ENCODE results near the gene ASGR2.
A peak's percentile ranks its signal among the peaks of the same experiment; 100 is the strongest.
"Not testable (repeated sequence)": the region's sequence is repeated elsewhere in the genome, so short reads cannot be mapped to it uniquely, and the experiment has no call there.

Gene ASGR2

GRCh38 chr17:7114241-7114874, at the start of gene ASGR2:
ASGR2 (minus strand) TSS chr17:7114822; CDS start chr17:7114240, 582 bp downstream.
- no peak for DNase-seq

DNA sequence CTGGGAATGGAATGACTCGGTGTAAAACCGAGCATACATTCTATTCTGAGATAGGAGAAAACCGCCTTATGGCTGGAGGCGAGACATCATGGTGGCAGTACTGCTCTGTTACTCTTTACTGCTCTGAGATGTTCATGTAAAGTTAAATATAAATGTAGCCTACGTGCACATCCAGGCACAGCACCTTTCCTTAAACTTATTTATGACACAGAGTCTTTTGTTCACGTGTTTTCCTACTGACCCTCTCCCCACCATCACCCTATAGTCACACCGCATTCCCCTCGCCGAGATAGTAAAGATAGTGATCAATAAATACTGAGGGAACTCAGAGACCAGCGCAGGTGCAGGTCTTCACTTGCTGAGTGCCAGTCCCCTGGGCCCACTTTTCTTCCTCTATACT, 44.9 kb upstream of the ASGR2 start:
- DNase-seq, result not testable (repeated sequence)

GRCh38 chr17:7158424-7158823, 43.8 kb upstream of the ASGR2 start:
- not testable (repeated sequence) for DNase-seq

- no peak for DNase-seq
Observed at GRCh38 chr17:7156342-7156940, 41.8 kb upstream of the ASGR2 start.

DNA sequence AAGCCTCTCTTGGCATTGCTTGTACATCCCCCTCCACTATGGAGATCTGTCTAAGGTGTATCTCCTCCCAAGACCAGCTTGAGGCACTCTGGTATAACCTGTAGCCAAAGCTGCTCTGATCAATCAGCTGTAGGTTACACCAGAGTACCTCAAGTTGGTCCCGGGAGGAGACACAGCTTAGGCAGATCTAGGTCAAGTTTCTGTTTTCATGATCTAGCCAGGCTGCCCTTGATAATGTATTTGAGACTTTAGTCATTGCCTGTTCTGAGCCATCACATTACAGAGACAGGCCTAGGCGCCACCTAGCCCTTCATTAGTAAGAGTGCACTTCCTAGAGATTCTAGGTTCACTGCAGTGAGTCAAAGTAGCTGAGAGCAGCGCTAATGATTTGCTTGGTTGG, 33.1 kb upstream of the ASGR2 start:
- DNase-seq, result no peak

DNA sequence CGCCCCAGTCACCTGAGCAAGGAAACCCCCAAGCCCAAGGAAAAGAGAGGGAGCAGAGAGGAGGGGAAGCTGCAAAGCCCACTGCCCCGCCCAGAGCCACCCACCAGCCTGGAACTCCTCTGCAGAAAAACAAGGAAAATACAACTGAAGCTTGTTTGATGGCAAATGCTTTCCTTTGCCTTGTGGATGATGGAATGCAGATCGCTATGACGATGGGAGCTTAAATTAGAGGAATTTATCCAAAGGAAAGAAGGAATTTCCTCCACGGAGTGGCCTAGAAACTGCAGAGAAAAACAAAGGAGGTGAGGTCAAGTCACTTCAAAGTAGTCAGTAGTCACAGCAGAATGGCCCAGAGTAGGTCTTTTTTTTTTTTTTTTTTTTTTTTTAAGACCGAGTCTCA, 31.5 kb upstream of the ASGR2 start:
- DNase-seq, result no peak

DNA sequence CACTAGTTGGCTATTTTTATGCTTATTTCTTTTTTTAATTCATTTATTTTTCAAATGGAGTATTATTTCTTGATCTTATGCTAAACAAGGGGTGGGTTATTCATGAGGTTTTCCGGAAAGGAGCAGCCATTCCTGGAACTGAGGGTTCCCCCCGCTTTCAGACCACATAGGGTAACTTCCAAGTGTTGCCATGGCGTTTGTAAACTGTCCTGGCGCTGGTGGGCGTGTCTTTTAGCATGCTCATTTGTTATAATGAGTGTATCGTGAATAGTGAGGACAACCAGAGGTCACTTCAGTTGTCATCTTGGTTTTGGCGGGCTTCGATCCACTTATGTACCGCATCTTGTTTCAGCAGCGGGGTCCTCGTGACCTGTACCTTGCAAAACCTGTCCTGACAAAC, 29.6 kb upstream of the ASGR2 start:
- DNase-seq, result no peak

DNA sequence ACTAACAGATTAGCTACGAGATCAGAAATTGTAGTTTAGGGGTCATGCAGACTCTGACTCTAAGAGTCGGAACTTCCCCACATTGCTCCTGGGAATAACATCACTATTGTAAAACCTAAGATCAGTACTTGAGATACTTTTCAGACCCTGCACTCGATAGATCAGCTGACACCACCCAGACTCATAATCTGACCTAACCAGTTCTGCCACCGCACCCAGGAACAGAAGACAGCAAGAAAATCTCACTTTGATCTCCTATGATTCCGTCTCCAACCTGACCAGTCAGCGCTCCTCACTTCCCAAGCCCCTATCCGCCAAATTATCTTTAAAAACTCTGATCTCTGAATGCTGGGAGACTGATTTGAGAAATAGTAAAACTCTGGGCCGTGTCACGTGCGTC, 27.2 kb upstream of the ASGR2 start:
- DNase-seq, result no peak

- no peak for DNase-seq
Observed at GRCh38 chr17:7139400-7139799, 24.8 kb upstream of the ASGR2 start.

- no peak for DNase-seq
Observed at GRCh38 chr17:7138800-7139381, 24.3 kb upstream of the ASGR2 start.

DNA sequence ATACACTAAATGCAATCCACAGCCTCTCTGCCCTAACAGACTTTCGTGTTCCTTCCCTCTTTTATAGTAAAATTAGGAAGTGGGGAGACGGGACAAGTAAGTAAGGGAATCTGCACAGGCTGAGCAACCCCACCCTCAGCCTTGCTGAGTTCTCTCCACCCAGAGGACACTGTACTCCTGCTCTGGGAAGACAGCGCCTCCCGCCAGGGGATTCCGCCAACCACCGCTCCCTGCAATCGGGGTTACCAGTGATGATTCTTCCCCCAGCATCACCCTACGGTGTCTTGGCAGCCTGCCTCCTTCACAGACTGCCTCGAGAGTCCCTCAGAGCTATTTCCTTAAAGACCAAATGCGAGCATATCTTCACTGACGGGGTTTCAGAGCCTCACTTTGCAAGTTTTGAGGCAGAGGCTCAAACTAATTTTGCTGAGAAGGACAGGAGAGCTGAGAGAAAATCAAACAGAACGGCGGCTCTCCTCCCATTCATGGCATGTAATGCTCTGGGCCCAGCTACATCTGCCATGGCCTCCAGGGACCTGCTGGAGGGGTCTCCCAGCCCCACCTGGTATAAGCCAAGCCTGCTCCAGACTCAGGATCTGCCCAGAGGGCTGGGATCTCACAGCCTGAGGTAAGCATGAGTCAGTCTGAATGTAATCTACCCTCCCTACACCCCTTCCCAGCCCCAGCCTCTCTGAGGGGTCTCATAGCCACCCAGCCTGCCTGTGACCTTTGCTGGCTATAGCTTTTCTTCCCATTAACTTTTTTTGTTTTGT, 22.7 kb upstream of the ASGR2 start:
- DNase-seq, result no peak

DNA sequence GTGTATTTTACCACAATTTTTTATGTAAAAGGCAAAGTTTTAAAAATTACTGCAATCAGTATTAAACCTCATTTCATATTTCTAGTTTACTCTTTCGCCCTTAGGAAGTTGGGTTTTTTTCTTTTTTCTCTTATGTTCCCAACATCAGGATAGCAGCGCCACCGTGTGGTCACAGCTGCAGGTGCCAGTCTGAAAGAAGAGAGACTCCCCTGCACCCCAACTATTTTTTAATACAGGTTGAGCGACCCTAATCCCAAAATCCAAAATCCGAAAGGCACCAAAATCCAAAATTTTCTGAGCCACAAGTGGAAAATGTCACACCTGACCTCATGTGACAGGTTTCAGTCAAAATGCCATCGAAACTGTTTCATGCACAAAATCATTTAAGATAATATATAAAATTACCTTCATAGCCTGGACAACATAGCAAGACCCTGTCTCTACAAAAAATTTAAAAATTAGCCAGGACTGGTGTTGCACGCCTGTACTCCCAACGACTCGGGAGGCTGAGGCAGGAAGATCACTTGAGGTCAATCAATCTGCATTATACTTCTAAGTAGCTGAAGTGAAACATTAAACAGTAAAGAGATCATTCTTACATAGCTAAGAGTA, 21.8 kb upstream of the ASGR2 start:
- DNase-seq, result peak; percentile 28

- DNase-seq, result no peak
Observed at GRCh38 chr17:7133916-7134315, 19.3 kb upstream of the ASGR2 start.

DNA sequence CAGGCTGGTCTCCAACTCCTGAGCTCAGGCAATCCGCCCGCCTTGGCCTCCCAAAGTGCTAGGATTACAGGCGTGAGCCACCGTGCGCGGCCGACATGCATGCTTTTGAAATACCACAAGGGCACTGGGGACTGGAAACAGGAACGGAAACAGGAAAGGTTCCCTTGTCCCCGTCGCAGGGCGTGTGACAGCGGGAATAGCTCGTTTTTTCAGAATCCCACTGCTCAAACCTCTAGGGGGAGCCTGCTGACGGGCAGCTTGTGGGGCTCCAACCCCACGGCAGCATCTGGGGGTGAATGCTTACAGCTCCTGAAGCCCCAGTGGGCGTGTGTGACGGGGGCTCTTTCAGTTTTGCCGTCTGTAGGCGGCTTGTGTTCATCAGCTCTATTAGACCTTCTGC, 18.8 kb upstream of the ASGR2 start:
- DNase-seq, result no peak

GRCh38 chr17:7132511-7133094, 18.0 kb upstream of the ASGR2 start:
- DNase-seq, result no peak

DNA sequence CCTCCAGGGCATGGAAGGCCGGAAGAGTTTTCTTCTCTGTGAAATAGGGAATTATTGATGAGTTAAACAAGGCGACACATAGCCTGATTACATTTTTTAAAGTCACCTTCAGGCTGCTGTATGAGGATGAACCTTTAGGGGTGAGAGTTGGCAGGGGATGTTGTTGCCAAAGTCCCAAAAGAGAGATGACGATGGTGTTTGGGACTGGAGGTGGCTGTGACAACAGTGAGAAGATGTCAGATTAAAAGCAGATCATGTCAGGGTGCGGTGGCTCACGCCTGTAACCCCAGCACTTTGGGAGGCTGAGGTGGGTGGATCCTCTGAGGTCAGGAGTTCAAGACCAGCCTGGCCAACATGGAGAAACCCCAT, 16.8 kb upstream of the ASGR2 start:
- DNase-seq, result no peak

DNA sequence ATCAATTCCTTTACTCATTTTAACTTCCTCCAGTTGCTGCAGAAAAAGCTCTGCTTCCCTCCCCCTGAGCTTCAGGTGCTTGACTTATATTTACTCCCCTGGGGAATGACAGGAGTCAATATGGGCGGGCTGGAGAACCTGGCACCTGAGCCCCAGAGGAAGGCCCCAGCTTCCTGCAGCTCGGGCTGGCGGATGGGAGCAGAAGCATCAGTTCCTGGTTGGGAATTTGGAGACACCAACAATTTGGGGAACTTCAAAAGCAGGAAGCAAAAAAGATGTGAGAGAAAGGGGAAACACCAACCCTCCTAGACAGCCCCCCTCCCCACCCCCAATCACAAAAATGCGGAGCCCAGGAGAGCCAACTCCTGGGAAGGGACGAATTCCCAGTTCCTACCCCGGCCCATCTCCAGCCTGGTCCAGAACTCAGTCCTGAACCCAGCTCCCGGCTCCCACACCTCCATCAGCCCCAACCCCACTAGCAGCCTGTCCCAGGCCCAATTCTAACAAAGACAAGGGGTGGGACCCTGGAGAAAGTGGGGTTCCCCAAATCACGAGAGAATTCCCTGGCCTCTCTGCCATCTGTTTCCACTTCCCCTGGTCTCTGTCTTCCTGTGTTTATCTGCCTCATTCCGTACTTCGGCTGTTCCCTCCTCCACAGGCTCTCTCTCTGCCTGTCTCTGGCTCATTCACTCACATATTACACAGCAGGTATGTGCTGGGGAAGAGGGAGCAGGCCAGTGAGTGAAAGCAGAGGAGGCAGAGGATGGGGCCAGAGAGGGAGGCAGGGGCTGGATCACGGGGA, 16.2 kb upstream of the ASGR2 start:
- no peak for DNase-seq

GRCh38 chr17:7129311-7129710, 14.7 kb upstream of the ASGR2 start:
- no peak for DNase-seq

DNA sequence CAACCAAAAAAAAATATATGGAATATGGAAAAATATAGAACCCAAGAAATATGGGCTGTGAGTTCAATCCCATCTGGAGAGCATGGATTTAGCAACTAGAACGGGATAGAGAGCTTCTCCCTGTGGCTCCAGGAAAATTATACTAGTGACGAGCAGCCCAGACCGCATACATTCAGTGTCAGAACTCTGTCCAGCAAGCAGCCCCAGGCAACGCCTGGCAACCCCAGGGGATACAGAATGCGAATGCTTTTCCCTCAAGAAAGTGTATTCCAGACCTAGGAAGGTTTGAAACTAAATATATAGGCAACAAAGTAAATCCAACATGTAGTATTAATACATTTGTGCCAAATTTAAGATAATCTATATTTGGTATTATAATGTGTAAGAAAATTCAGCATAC, 13.5 kb upstream of the ASGR2 start:
- no peak for DNase-seq

DNA sequence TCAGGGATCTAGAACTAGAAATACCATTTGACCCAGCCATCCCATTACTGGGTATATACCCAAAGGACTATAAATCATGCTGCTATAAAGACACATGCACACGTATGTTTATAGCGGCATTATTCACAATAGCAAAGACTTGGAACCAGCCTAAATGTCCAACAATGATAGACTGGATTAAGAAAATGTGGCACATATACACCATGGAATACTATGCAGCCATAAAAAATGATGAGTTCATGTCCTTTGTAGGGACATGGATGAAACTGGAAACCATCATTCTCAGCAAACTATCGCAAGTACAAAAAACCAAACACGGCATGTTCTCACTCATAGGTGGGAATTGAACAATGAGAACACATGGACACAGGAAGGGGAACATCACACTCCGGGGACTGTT, 12.9 kb upstream of the ASGR2 start:
- not testable (repeated sequence) for DNase-seq

DNA sequence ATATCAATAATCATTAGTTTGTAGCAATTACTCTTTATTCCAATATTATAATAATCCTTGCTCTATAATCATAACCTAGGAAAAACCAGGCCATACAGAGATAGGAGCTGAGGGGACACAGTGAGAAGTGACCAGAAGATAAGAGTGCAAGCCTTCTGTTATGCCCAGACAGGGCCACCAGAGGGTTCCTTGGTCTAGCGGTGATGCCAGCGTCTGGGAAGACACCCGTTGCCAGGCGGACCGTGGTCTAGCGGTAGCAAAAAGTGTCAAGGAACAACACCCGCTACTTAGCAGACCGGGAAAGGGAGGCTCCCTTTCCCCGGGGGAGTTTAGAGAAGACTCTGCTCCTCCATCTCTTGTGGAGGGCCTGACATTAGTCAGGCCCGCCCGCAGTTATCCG, 11.8 kb upstream of the ASGR2 start:
- DNase-seq, result not testable (repeated sequence)

DNA sequence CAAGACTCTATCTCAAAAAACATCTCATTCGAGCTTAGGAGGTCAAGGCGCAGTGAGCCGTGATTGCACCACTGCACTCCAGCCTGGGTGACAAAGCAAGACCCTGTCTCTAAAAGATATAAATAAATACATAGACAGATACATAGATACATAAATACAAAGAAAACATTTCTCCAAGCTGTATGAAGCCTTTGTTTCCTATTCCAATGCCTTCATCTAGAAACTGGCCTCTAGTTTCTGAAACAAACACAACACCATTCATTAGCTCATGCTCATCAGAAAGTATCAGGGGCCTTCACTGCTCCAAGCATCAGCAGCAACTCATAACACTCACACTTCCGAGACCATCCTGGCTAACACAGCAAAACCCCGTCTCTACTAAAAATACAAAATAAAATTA, 10.3 kb upstream of the ASGR2 start:
- DNase-seq, result no peak

All from COR-L47 (cell line).